Liver (tissue), 9 donors: ENCODE data around the gene PCDH9. TPM values are rescaled to one million over a fixed set of nuclear protein-coding genes. Genes with fewer than 3 reads are reported as not detected.

Experiments used
- DNase-seq: peaks from one replicate; pipeline ENCODE4 v3.0.0-alpha.2; 2017; ENCODE audit warnings: low spot score
- H3K27ac ChIP-seq, 2 donors: one replicate each; pipeline ENCODE4 v1.7.0; 2013; ENCODE audit warnings: inconsistent platforms in 2 of 2, low read length in 2 of 2, control low read depth in 1 of 2, low read depth in 1 of 2, mild to moderate bottlenecking in 1 of 2
- H3K27me3 ChIP-seq, 4 donors: one replicate each; pipeline versions ENCODE4 v1.6.1 to v1.7.0; 2013; ENCODE audit warnings: low read length in 3 of 4, inconsistent platforms in 1 of 4, mild to moderate bottlenecking in 1 of 4, moderate library complexity in 1 of 4; ENCODE audit not compliant: control insufficient read depth in 4 of 4, insufficient read depth in 4 of 4
- H3K36me3 ChIP-seq, 4 donors: one replicate each; pipeline versions ENCODE4 v1.6.1 to v1.7.0; 2013; ENCODE audit warnings: low read length in 3 of 4, mild to moderate bottlenecking in 3 of 4, low read depth in 1 of 4, moderate library complexity in 1 of 4; ENCODE audit not compliant: control insufficient read depth in 4 of 4, insufficient read depth in 3 of 4
- H3K4me1 ChIP-seq, 4 donors: one replicate each; pipeline versions ENCODE4 v1.6.1 to v1.7.0; 2013; ENCODE audit warnings: low read length in 3 of 4, mild to moderate bottlenecking in 3 of 4, moderate library complexity in 1 of 4; ENCODE audit not compliant: control insufficient read depth in 4 of 4, insufficient read depth in 4 of 4
- H3K4me3 ChIP-seq, 3 donors: one replicate each; pipeline versions ENCODE4 v1.6.1 to v1.7.0; 2013; ENCODE audit warnings: low read length in 3 of 3, control low read depth in 1 of 3, low read depth in 1 of 3, mild to moderate bottlenecking in 1 of 3
- H3K9ac ChIP-seq, 2 donors: one replicate each; pipeline ENCODE4 v1.7.0; 2013; ENCODE audit warnings: low read length in 2 of 2, mild to moderate bottlenecking in 2 of 2, moderate library complexity in 2 of 2, control low read depth in 1 of 2, low read depth in 1 of 2
- H3K9me3 ChIP-seq, 4 donors: one replicate each; pipeline versions ENCODE4 v1.6.1 to v1.7.0; 2013; ENCODE audit warnings: low read length in 3 of 4; ENCODE audit not compliant: control insufficient read depth in 4 of 4
- ATF3 ChIP-seq: IDR thresholded peaks from 2 replicates; pipeline ENCODE4 v1.6.1; 2016; ENCODE audit warnings: antibody characterized with exemption
- CTCF ChIP-seq: fragments of 150-350 bp; IDR thresholded peaks from 2 replicates; pipeline ENCODE4 v1.5.1; 2017; ENCODE audit warnings: improper control_type of control experiment, low read depth, low read length; ENCODE audit not compliant: missing input control
- EGR1 ChIP-seq, 2 donors: IDR thresholded peaks; 2 replicates each; pipeline ENCODE4 v1.6.1; 2016 to 2018; ENCODE audit warnings: antibody characterized with exemption in 2 of 2, low read depth in 2 of 2
- FOXA1 ChIP-seq: IDR thresholded peaks from 2 replicates; pipeline ENCODE4 v1.6.1; 2016; ENCODE audit warnings: antibody characterized with exemption
- FOXA2 ChIP-seq: IDR thresholded peaks from 2 replicates; pipeline ENCODE4 v1.6.1; 2016; ENCODE audit warnings: antibody characterized with exemption
- GABPA ChIP-seq, 2 donors: IDR thresholded peaks in 1 of 2; conservative IDR thresholded peaks in 1 of 2; 2 replicates each; pipeline ENCODE4 v1.6.1; 2016; ENCODE audit warnings: antibody characterized with exemption in 2 of 2, mild to moderate bottlenecking in 1 of 2, moderate library complexity in 1 of 2
- HNF4A ChIP-seq, 2 donors: conservative IDR thresholded peaks; 2 replicates each; pipeline ENCODE4 v1.6.1; 2016; ENCODE audit warnings: antibody characterized with exemption in 2 of 2, mild to moderate bottlenecking in 2 of 2
- HNF4G ChIP-seq: IDR thresholded peaks from 2 replicates; pipeline ENCODE4 v1.6.1; 2016; ENCODE audit warnings: antibody characterized with exemption
- JUND ChIP-seq, 2 donors: IDR thresholded peaks; 2 replicates each; pipeline ENCODE4 v1.6.1; 2016; ENCODE audit warnings: antibody characterized with exemption in 2 of 2
- MAX ChIP-seq: IDR thresholded peaks from 2 replicates; pipeline ENCODE4 v1.6.1; 2016; ENCODE audit warnings: antibody characterized with exemption
- NR2F2 ChIP-seq: IDR thresholded peaks from 2 replicates; pipeline ENCODE4 v1.6.1; 2016; ENCODE audit warnings: antibody characterized with exemption
- RAD21 ChIP-seq, 2 donors: IDR thresholded peaks; 2 replicates each; pipeline ENCODE4 v1.6.1; 2016; ENCODE audit warnings: antibody characterized with exemption in 2 of 2, mild to moderate bottlenecking in 2 of 2
- REST ChIP-seq: IDR thresholded peaks from 2 replicates; pipeline ENCODE4 v1.6.1; 2016; ENCODE audit warnings: antibody characterized with exemption, mild to moderate bottlenecking
- RXRA ChIP-seq, 2 donors: IDR thresholded peaks; 2 replicates each; pipeline ENCODE4 v1.6.1; 2017 to 2018; ENCODE audit warnings: antibody characterized with exemption in 2 of 2, mild to moderate bottlenecking in 1 of 2
- SP1 ChIP-seq: IDR thresholded peaks from 2 replicates; pipeline ENCODE4 v1.6.1; 2018; ENCODE audit warnings: antibody characterized with exemption, mild to moderate bottlenecking
- YY1 ChIP-seq: IDR thresholded peaks from 2 replicates; pipeline ENCODE4 v1.6.1; 2016; ENCODE audit warnings: antibody characterized with exemption, mild to moderate bottlenecking
- ZBTB33 ChIP-seq: IDR thresholded peaks from 2 replicates; pipeline ENCODE4 v1.6.1; 2016; ENCODE audit warnings: antibody characterized with exemption
- WGBS: extraction: QIAGEN DNeasy Blood & Tissue Kit; methylation state at CpG from one replicate; pipeline ENCODE4 v1.1.7; 2013; 5-methylcytosine and 5-hydroxymethylcytosine counted together
- polyA plus RNA-seq, 2 donors: library from polyadenylated mRNA; stranded (reverse) in 1 of 2; unstranded in 1 of 2; fragments of 200-250 nt in 1 of 2; fragments of >200 nt in 1 of 2; fragmentation: Nextera tagmentation in 1 of 2; extraction: Ambion mirVana in 1 of 2; gene quantifications; one replicate each; pipeline versions ENCODE4 v1.2.1 to v1.2.3, GENCODE V29; 2013 to 2015
- total RNA-seq, 2 donors: library from RNA; depleted of rRNA; stranded (reverse); fragments of >200 nt; gene quantifications; one replicate each; pipeline ENCODE4 v1.2.3, GENCODE V29; 2014
- donor health status: healthy.
- donor health status: healthy.
- donor health status: healthy.
- donor health status: healthy.
- donor health status: healthy.

Gene PCDH9
- total and polyA plus RNA-seq, 4 donors, result 0.90 to 4.0 (median 2.2) TPM

- Histone ChIP-seq H3K9me3 (no peaks in the 10 kb centered on the region), H3K36me3 (no peaks in the 10 kb centered on the region), H3K4me1 (no peaks in the 10 kb centered on the region), H3K9ac (no peak overlapping the region), H3K27ac (no peak overlapping the region), H3K4me3 (no peak overlapping the region), H3K27me3 (no peaks in the 10 kb centered on the region)
- no peak for DNase-seq
- TF ChIP-seq CTCF, result no peak
- no peak for TF ChIP-seq ATF3
- TF ChIP-seq YY1, result no peak
- TF ChIP-seq FOXA2, result no peak
- TF ChIP-seq RXRA (IDR thresholded peaks at IDR 0.05), result no peak
- no peak for TF ChIP-seq EGR1 (IDR thresholded peaks at IDR 0.05; ENCODE audit: low read depth in 2 of 2)
- TF ChIP-seq SP1, result no peak
- no peak for TF ChIP-seq REST
- no peak for TF ChIP-seq JUND (IDR thresholded peaks at IDR 0.05)
- TF ChIP-seq MAX, result no peak
- no peak for TF ChIP-seq ZBTB33
- TF ChIP-seq GABPA (IDR thresholded peaks at IDR 0.05 in 1 of 2, conservative IDR thresholded peaks at IDR 0.05 in 1 of 2), result no peak
- TF ChIP-seq HNF4G, result no peak
- TF ChIP-seq FOXA1, result no peak
- TF ChIP-seq RAD21 (IDR thresholded peaks at IDR 0.05), result no peak
- no peak for TF ChIP-seq NR2F2
- no peak for TF ChIP-seq HNF4A (conservative IDR thresholded peaks at IDR 0.05)
- 74% methylated on average over 5 of the region's 5 CpGs for WGBS
Measured at GRCh38 chr13:66794340-66795031, 435.6 kb downstream of the PCDH9 start.
